Thoracic aorta (tissue), 2 donors: ENCODE measurements around the gene MED17. TPM values are rescaled to one million over a fixed set of nuclear protein-coding genes. Genes with fewer than 3 reads are reported as not detected.

ENCODE experiments used
- ATAC-seq: fragments of 150-250 bp; one replicate; pipeline ENCODE4 v1.8.0; 2017; ENCODE audit warnings: low read depth; ENCODE audit not compliant: insufficient number of reproducible peaks, low FRiP score
- DNase-seq: peaks from one replicate; pipeline ENCODE4 v3.0.0-alpha.2; 2020; ENCODE audit warnings: low spot score
- H3K27ac ChIP-seq, 2 donors: fragments of 200-600 bp; sonication (generic); 1 replicate in 1 of 2; 2 replicates in 1 of 2; pipeline ENCODE4 v1.5.1; 2016; ENCODE audit warnings: mild to moderate bottlenecking in 2 of 2, moderate library complexity in 2 of 2
- H3K27me3 ChIP-seq: fragments of 200-600 bp; sonication (generic); replicated peaks from 2 replicates; pipeline ENCODE4 v1.6.0; 2016; ENCODE audit warnings: mild to moderate bottlenecking; ENCODE audit not compliant: insufficient read depth
- H3K36me3 ChIP-seq: fragments of 200-600 bp; sonication (generic); one replicate; pipeline ENCODE4 v1.5.1; 2016
- H3K4me1 ChIP-seq, 2 donors: fragments of 200-600 bp; sonication (generic); 1 replicate in 1 of 2; 2 replicates in 1 of 2; pipeline versions ENCODE4 v1.5.1 to v1.6.0; 2016; ENCODE audit warnings: low read depth in 2 of 2, mild to moderate bottlenecking in 1 of 2; ENCODE audit not compliant: control insufficient read depth in 1 of 2
- H3K4me3 ChIP-seq: fragments of 200-600 bp; sonication (generic); 2 replicates; pipeline ENCODE4 v1.5.1; 2016; ENCODE audit warnings: mild to moderate bottlenecking
- H3K9me3 ChIP-seq: fragments of 200-600 bp; sonication (generic); 2 replicates; pipeline ENCODE4 v1.5.1; 2016
- total RNA-seq, 2 donors: library from RNA; depleted of rRNA; stranded (reverse); fragments of >200 nt; gene quantifications; one replicate each; pipeline versions ENCODE4 v1.1.0 to v1.2.3, GENCODE V29; 2016
- TF ChIP-seq, protein P1 (sequence below): fragments of 200-600 bp; sonication (generic); IDR thresholded peaks from one replicate; pipeline ENCODE4 v1.5.1; 2019; ENCODE audit warnings: antibody characterized with exemption

Gene MED17
- total RNA-seq, 2 donors from 2014 or later, result 12.3 to 32.7 TPM

DNA sequence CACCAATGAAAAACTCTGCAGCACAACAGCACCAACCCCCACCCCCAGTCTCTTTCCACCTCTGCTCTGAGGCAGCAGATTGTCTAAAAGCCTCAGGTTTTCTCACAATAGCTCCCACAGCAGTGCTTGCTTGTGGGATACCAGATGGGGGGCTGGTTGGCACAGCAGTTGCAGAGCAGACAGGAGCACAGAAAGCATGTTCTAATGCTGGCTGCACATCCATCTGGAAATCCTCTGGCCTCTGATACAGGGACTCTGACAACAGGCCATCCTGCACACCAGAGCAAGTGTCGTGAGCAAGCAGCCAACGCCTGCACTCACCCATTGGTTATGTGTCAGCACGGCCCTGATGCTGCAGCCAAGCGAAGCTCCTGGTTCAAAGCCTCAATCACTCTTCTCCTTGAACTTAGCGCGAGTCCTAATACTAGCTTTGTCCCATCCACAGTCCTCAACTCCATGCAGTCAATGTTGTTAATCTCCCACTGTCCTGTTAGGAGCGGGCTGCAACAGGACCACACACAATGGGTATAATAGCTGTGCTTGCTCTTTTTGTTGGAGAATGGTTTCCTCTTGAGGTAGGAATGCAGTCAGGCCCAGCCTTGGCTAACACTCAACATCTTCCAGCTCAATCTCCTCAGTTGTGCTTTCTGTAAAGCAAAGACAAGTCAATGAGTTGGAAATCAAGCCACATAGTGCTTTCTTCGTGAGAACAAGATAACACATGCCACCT is 36.0 kb downstream of the MED17 start:
- TF ChIP-seq, protein P1, sequence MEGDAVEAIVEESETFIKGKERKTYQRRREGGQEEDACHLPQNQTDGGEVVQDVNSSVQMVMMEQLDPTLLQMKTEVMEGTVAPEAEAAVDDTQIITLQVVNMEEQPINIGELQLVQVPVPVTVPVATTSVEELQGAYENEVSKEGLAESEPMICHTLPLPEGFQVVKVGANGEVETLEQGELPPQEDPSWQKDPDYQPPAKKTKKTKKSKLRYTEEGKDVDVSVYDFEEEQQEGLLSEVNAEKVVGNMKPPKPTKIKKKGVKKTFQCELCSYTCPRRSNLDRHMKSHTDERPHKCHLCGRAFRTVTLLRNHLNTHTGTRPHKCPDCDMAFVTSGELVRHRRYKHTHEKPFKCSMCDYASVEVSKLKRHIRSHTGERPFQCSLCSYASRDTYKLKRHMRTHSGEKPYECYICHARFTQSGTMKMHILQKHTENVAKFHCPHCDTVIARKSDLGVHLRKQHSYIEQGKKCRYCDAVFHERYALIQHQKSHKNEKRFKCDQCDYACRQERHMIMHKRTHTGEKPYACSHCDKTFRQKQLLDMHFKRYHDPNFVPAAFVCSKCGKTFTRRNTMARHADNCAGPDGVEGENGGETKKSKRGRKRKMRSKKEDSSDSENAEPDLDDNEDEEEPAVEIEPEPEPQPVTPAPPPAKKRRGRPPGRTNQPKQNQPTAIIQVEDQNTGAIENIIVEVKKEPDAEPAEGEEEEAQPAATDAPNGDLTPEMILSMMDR, result no peak
- ATAC-seq (no peak), DNase-seq (no peak)
- H3K9me3 ChIP-seq, result no peaks in the 10 kb centered on the region
- peaks cover 2% of the 10 kb centered on the region for H3K36me3 ChIP-seq
- H3K4me1 ChIP-seq, result no peaks in the 10 kb centered on the region
- no peak overlapping the region for H3K27ac ChIP-seq
- H3K27me3 ChIP-seq, result no peaks in the 10 kb centered on the region
- no peak overlapping the region for H3K4me3 ChIP-seq

DNA sequence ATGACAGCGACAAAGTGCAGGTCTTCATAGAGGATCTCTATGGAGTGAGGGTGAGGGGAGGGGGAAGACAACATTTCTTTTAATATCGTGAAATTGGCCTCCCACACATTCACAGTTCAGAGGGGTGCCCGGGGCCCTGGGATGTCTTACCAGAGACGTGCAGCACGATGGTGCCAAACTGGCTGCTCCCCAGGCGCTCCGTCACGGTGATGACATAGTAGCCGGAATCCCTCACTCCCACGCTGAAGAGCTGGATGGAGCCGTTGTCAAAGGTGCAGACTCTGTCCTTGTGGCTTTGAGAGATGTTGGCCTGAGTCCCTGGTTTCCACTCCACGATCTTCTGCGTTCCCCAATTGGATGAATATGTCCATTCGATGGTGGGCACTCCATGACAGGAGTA is 36.8 kb downstream of the MED17 start:
- H3K9me3 ChIP-seq, result no peaks in the 10 kb centered on the region
- TF ChIP-seq, protein P1, result no peak
- H3K27ac ChIP-seq, result no peak overlapping the region
- H3K36me3 ChIP-seq, result no peaks in the 10 kb centered on the region
- DNase-seq (no peak), ATAC-seq (no peak)
- no peak overlapping the region for H3K4me3 ChIP-seq
- H3K4me1 ChIP-seq, result no peaks in the 10 kb centered on the region
- H3K27me3 ChIP-seq, result no peaks in the 10 kb centered on the region

DNA sequence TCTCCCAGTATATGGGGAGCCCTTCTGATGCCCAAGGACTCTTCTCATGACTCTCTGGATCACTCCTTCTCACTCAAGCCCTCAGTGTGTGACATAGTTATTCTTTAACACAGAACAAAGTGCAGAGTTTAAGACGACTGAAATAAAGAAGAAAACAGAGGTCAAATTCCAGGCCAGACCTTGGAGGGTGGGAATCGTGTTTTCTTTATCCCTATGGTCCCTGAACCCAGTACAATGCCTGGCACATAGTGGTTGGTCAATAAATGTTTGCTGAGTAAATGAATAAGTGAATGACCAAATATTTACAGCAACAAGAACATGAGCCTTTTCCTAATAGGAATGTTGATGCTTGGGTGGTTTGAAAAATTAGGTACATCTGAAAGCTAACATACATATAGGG is 37.5 kb downstream of the MED17 start:
- Histone ChIP-seq H3K4me1 (no peaks in the 10 kb centered on the region), H3K9me3 (no peaks in the 10 kb centered on the region), H3K36me3 (no peaks in the 10 kb centered on the region), H3K27ac (no peak overlapping the region), H3K4me3 (no peak overlapping the region), H3K27me3 (no peaks in the 10 kb centered on the region)
- TF ChIP-seq, protein P1, result no peak
- no peak for ATAC-seq
- DNase-seq, result no peak

DNA sequence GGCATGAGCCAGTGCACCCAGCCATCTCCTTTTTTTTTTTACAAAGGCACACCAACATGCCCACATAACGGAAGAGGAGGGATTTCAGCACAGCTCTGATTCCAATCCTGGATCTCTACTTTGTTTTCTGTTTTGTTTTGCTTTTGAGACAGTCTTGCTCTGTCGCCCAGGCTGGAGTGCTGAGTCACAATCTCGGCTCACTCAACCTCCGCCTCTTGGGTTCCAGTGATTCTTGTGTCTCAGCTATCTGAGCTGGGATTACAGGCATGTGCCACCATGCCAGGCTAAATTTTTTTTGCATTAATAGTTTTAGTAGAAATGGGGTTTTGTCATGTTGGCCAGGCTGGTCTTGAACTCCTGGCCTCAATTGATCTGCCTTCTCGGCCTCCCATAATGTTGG is 38.3 kb downstream of the MED17 start:
- Histone ChIP-seq H3K4me1 (no peaks in the 10 kb centered on the region), H3K27ac (no peak overlapping the region), H3K9me3 (no peaks in the 10 kb centered on the region), H3K27me3 (no peaks in the 10 kb centered on the region), H3K36me3 (no peaks in the 10 kb centered on the region), H3K4me3 (no peak overlapping the region)
- TF ChIP-seq, protein P1, result no peak
- ATAC-seq (no peak), DNase-seq (no peak)

DNA sequence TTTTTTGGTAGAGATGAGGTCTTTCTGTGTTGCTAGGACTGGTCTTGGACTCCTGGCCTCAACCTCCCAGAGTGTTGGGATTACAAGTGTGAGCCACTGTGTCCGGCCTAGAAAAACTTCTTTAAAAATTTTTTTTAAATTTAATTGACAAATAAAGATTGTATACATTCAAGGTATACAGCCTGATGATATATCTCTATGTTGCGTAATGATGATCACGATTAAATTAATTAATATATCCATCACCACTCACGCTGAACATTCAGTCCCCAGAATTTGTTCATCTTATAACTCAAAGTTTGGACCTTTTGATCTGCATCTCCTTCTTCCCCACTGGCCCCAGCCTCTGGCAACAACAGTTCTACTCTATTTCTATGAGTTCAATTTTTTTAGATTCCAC is 39.1 kb downstream of the MED17 start:
- Histone ChIP-seq H3K4me1 (no peaks in the 10 kb centered on the region), H3K27me3 (no peaks in the 10 kb centered on the region), H3K9me3 (no peaks in the 10 kb centered on the region), H3K36me3 (no peaks in the 10 kb centered on the region), H3K4me3 (no peak overlapping the region), H3K27ac (no peak overlapping the region)
- ATAC-seq (no peak), DNase-seq (no peak)
- TF ChIP-seq, protein P1, result no peak
